CD4-positive, alpha-beta T cell (primary cell): ENCODE data around the gene HBM. TPM values are rescaled to one million over a fixed set of nuclear protein-coding genes. Genes with fewer than 3 reads are reported as not detected.

Experiments
- ATAC-seq: fragments of 200-7000 bp; cut with Tn5 transposase; one replicate; pipeline ENCODE4 v1.10.0; 2022; ENCODE audit warnings: mild to moderate bottlenecking; ENCODE audit not compliant: poor library complexity
- CTCF ChIA-PET: fragments of 350-600 bp; sonication (Branson Sonifier 250); formaldehyde crosslinking; loops from one replicate; lab custom pipeline; 2021; ENCODE audit warnings: antibody characterized with exemption, inconsistent platforms; lab: Charles Lee
- POLR2A ChIA-PET: fragments of 350-600 bp; sonication (Branson Sonifier 250); formaldehyde crosslinking; loops from one replicate; lab custom pipeline; 2021; ENCODE audit warnings: antibody characterized with exemption, inconsistent platforms; lab: Charles Lee
- DNase-seq, 14 experiments: peaks; one replicate each; pipeline ENCODE4 v3.0.0-alpha.2; 2013 to 2020; ENCODE audit warnings: mixed read lengths in 2 of 14
- H3K27ac ChIP-seq, 2 donors: one replicate each; pipeline versions ENCODE4 v1.5.1 to v1.7.0; 2013; ENCODE audit warnings: low read length in 2 of 2, low read depth in 1 of 2, mild to moderate bottlenecking in 1 of 2
- H3K27me3 ChIP-seq, 2 experiments: 1 replicate in 1 of 2; 2 replicates in 1 of 2; pipeline versions ENCODE4 v1.6.1 to v1.7.0; 2013; ENCODE audit warnings: low read length in 2 of 2, control low read depth in 1 of 2, mild to moderate bottlenecking in 1 of 2, moderate library complexity in 1 of 2; ENCODE audit not compliant: insufficient read depth in 2 of 2, control insufficient read depth in 1 of 2
- H3K36me3 ChIP-seq: one replicate; pipeline ENCODE4 v1.6.1; 2013; ENCODE audit warnings: low read length, control low read depth; ENCODE audit not compliant: insufficient read depth
- H3K4me1 ChIP-seq: one replicate; pipeline ENCODE4 v1.6.1; 2013; ENCODE audit warnings: low read length, control low read depth; ENCODE audit not compliant: insufficient read depth
- H3K4me3 ChIP-seq: one replicate; pipeline ENCODE4 v1.5.1; 2013; ENCODE audit warnings: mild to moderate bottlenecking, low read length, moderate library complexity
- H3K9me3 ChIP-seq, 2 experiments: 1 replicate in 1 of 2; 2 replicates in 1 of 2; pipeline versions ENCODE4 v1.6.1 to v1.7.0; 2013; ENCODE audit warnings: low read length in 2 of 2, mild to moderate bottlenecking in 2 of 2, control low read depth in 1 of 2, moderate library complexity in 1 of 2; ENCODE audit not compliant: control insufficient read depth in 1 of 2, insufficient read depth in 1 of 2
- H3K27ac Mint-ChIP-seq: one replicate; pipeline ENCODE4 v1.8.0; 2020; ENCODE audit warnings: mixed read lengths
- H3K27me3 Mint-ChIP-seq: one replicate; pipeline ENCODE4 v1.8.0; 2021; ENCODE audit warnings: mixed read lengths
- H3K36me3 Mint-ChIP-seq: one replicate; pipeline ENCODE4 v1.8.0; 2021; ENCODE audit warnings: low read depth, mixed read lengths
- H3K4me1 Mint-ChIP-seq: one replicate; pipeline ENCODE4 v1.8.0; 2021; ENCODE audit warnings: low read depth, mixed read lengths
- H3K4me3 Mint-ChIP-seq: one replicate; pipeline ENCODE4 v1.8.0; 2020; ENCODE audit warnings: mild to moderate bottlenecking, mixed read lengths
- H3K9me3 Mint-ChIP-seq: one replicate; pipeline ENCODE4 v1.8.0; 2020; ENCODE audit warnings: mixed read lengths
- CTCF ChIP-seq: fragments of 200-600 bp; IDR thresholded peaks from one replicate; pipeline ENCODE4 v1.8.0; 2022; ENCODE audit warnings: antibody characterized with exemption, mild to moderate bottlenecking
- intact Hi-C, 2 experiments: fragments of 100-400 bp; cut with DNase I in 1 of 2; cut with micrococcal nuclease in 1 of 2; formaldehyde crosslinking; loops; one replicate each; pipeline versions ENCODE4 v1.15.1 to v1.9.0; 2023 to 2025; cut with DNase I, micrococcal nuclease
- total RNA-seq, 174 experiments: library from RNA in 2 of 174; stranded (reverse) in 2 of 174; gene quantifications; one replicate each; pipeline ENCODE4 v1.2.3 and lab custom pipeline; 2021 to 2026

Gene HBM
- total RNA-seq, 2 experiments from 2014 or later, result not detected

GRCh38 chr16:180681-181564 is 15.1 kb downstream of the HBM start:
- H3K9me3 Mint-ChIP-seq, result no peaks in the 10 kb centered on the region
- H3K36me3 Mint-ChIP-seq, result peaks cover 10% of the 10 kb centered on the region
- no peaks in the 10 kb centered on the region for H3K4me1 Mint-ChIP-seq
- Histone ChIP-seq H3K4me1 (peaks cover 25% of the 10 kb centered on the region), H3K36me3 (no peaks in the 10 kb centered on the region), H3K27me3 (peaks cover 27 to 34% of the 10 kb centered on the region in 2 experiments), H3K4me3 (peak overlapping the region; percentile 46), H3K9me3 (peaks cover 0 to 6% of the 10 kb centered on the region in 2 experiments), H3K27ac (no peak overlapping the region)
- TF ChIP-seq CTCF, result no peak
- CTCF ChIA-PET, result interaction anchor here (0.5 to 2.5 kb wide), 6 partner anchors 8 to 115 kb away, joined by 3 to 16 read pairs (median 5); no protein-coding TSS in a partner anchor
- H3K27me3 Mint-ChIP-seq, result peaks cover 28% of the 10 kb centered on the region
- ATAC-seq (peak; percentile 95), DNase-seq (peak in 13 of 14 experiments; percentile 29 to 91 (median 82))
- no peak overlapping the region for H3K4me3 Mint-ChIP-seq
- H3K27ac Mint-ChIP-seq, result no peak overlapping the region
- intact Hi-C loops, result loop anchor here (1.0 kb wide), 4 partner anchors 63 to 116 kb away; no protein-coding TSS in a partner anchor
- POLR2A ChIA-PET, result interaction anchor here (0.6 to 1.7 kb wide), 3 partner anchors 74 to 244 kb away, joined by 3 to 6 read pairs (median 3); partner anchors contain the start of gene RAB11FIP3

- Mint-ChIP-seq H3K27me3 (peaks cover 28% of the 10 kb centered on the region), H3K4me1 (no peaks in the 10 kb centered on the region), H3K4me3 (no peak overlapping the region), H3K9me3 (no peaks in the 10 kb centered on the region), H3K36me3 (peaks cover 10% of the 10 kb centered on the region), H3K27ac (no peak overlapping the region)
- Histone ChIP-seq H3K27ac (no peak overlapping the region), H3K4me1 (peaks cover 25% of the 10 kb centered on the region), H3K36me3 (no peaks in the 10 kb centered on the region), H3K9me3 (peaks cover 0 to 6% of the 10 kb centered on the region in 2 experiments), H3K4me3 (no peak overlapping the region), H3K27me3 (peaks cover 27 to 33% of the 10 kb centered on the region in 2 experiments)
- ChIA-PET POLR2A (interaction anchor here (0.7 to 1.7 kb wide), 2 partner anchors 75 to 197 kb away, joined by 3 to 6 read pairs; no protein-coding TSS in a partner anchor), CTCF (interaction anchor here (0.5 to 2.5 kb wide), 4 partner anchors 10 to 116 kb away, joined by 3 to 16 read pairs (median 4); no protein-coding TSS in a partner anchor)
- peak; percentile 92 for TF ChIP-seq CTCF
- DNase-seq (peak in 2 of 14 experiments; percentile 89 to 92), ATAC-seq (no peak)
- intact Hi-C loops, result loop anchor here (1.0 kb wide), 4 partner anchors 63 to 116 kb away; no protein-coding TSS in a partner anchor
These were observed 15.8 kb downstream of the HBM start for GRCh38 chr16:181565-182021.

- ChIA-PET POLR2A (no interaction called here), CTCF (no interaction called here)
- no peak for TF ChIP-seq CTCF
- no peak for ATAC-seq
- H3K27ac ChIP-seq, result no peak overlapping the region
- Mint-ChIP-seq H3K4me1 (no peaks in the 10 kb centered on the region), H3K36me3 (peaks cover 10% of the 10 kb centered on the region), H3K9me3 (no peaks in the 10 kb centered on the region), H3K4me3 (no peak overlapping the region), H3K27ac (no peak overlapping the region), H3K27me3 (peaks cover 19% of the 10 kb centered on the region)
- peaks cover 21% of the 10 kb centered on the region for H3K4me1 ChIP-seq
- no peak for DNase-seq
- H3K27me3 ChIP-seq, result peaks cover 17 to 22% of the 10 kb centered on the region in 2 experiments
- H3K36me3 ChIP-seq, result peaks cover 8% of the 10 kb centered on the region
- intact Hi-C loops, result no loop called here
- no peak overlapping the region for H3K4me3 ChIP-seq
- peaks cover 0 to 4% of the 10 kb centered on the region in 2 experiments for H3K9me3 ChIP-seq
These were observed 17.2 kb downstream of the HBM start for GRCh38 chr16:183005-183404.
